Breast epithelium (tissue), 3 donors: ENCODE data around the gene RPAIN.

Source experiments
- CTCF ChIP-seq, 3 donors: fragments of 450-650 bp; IDR thresholded peaks; one replicate each; pipeline ENCODE4 v1.5.1; 2016 to 2017; ENCODE audit warnings: antibody characterized with exemption in 3 of 3, mild to moderate bottlenecking in 3 of 3, moderate library complexity in 3 of 3
- POLR2A ChIP-seq: fragments of 450-650 bp; IDR thresholded peaks from one replicate; pipeline ENCODE4 v1.6.1; 2016; ENCODE audit warnings: antibody characterized with exemption, mild to moderate bottlenecking, moderate library complexity
- POLR2AphosphoS5 ChIP-seq, 3 donors: sonication (generic); formaldehyde crosslinking; IDR thresholded peaks; one replicate each; pipeline ENCODE4 v1.6.1; 2017; ENCODE audit warnings: antibody characterized with exemption in 3 of 3

GRCh38 chr17:5399767-5400166 is 20.2 kb upstream of the RPAIN start:
- TF ChIP-seq CTCF (IDR thresholded peaks at IDR 0.05), result no peak
- no peak for TF ChIP-seq POLR2AphosphoS5 (IDR thresholded peaks at IDR 0.05)
- no peak for TF ChIP-seq POLR2A
